OCI-LY3 (cell line): ENCODE results near the gene UIMC1.

ENCODE experiments used
- H2AFZ ChIP-seq: fragments of 200-600, 300-600 bp; shearing (Covaris generic); 2 replicates; pipeline ENCODE4 v1.6.0; 2014; ENCODE audit warnings: antibody characterized with exemption, low read depth, low read length
- H3K27ac ChIP-seq: fragments of 200-600, 300-600 bp; sonication (generic); 2 replicates; pipeline ENCODE4 v1.5.1; 2014; ENCODE audit warnings: mild to moderate bottlenecking, low read length, moderate library complexity, mixed read lengths
- H3K27me3 ChIP-seq: fragments of 200-600, 300-600 bp; sonication (generic); 2 replicates; pipeline ENCODE4 v1.6.1; 2014; ENCODE audit warnings: low read depth, low read length, mixed read lengths
- H3K36me3 ChIP-seq: fragments of 200-600, 300-600 bp; sonication (generic); replicated peaks from 2 replicates; pipeline ENCODE3; 2014; ENCODE audit warnings: low read depth, low read length, mixed read lengths
- H3K4me1 ChIP-seq: fragments of 300-600, 200-600 bp; sonication (generic); 2 replicates; pipeline ENCODE4 v1.6.1; 2014; ENCODE audit warnings: low read length, mixed read lengths
- H3K4me2 ChIP-seq: fragments of 200-600, 300-600 bp; sonication (generic); 2 replicates; pipeline ENCODE4 v1.6.1; 2014; ENCODE audit warnings: low read length, mixed read lengths
- H3K4me3 ChIP-seq: fragments of 300-600, 200-600 bp; sonication (generic); 2 replicates; pipeline ENCODE4 v1.5.1; 2014; ENCODE audit warnings: antibody characterized with exemption, mild to moderate bottlenecking, low read length, moderate library complexity
- H3K79me2 ChIP-seq: fragments of 300-600, 200-600 bp; shearing (Covaris generic); 2 replicates; pipeline ENCODE4 v1.6.1; 2014; ENCODE audit warnings: mild to moderate bottlenecking, low read length, mixed read lengths
- H3K9ac ChIP-seq: fragments of 300-600, 200-600 bp; shearing (Covaris generic); 2 replicates; pipeline ENCODE4 v1.6.0; 2014; ENCODE audit warnings: mild to moderate bottlenecking, low read length, moderate library complexity
- H3K9me3 ChIP-seq: fragments of 200-600, 300-600 bp; shearing (Covaris generic); 2 replicates; pipeline ENCODE4 v1.6.1; 2014; ENCODE audit warnings: low read length, mixed read lengths; ENCODE audit not compliant: insufficient read depth
- H4K20me1 ChIP-seq: fragments of 200-600, 300-600 bp; sonication (generic); 2 replicates; pipeline ENCODE4 v1.6.1; 2016; ENCODE audit warnings: low read length, mixed read lengths; ENCODE audit not compliant: insufficient read depth
- CTCF ChIP-seq: fragments of 200-600, 300-600 bp; sonication (generic); IDR thresholded peaks from 2 replicates; pipeline ENCODE4 v1.5.1; 2014; ENCODE audit warnings: antibody characterized with exemption, low read length, low read depth
- EZH2phosphoT487 ChIP-seq: fragments of 200-600 bp; shearing (Covaris generic); IDR thresholded peaks from 2 replicates; pipeline ENCODE4 v1.6.1; 2018; ENCODE audit warnings: antibody characterized with exemption, mixed run types, low read depth

Gene UIMC1

GRCh38 chr5:176929654-176930053 is 76.9 kb downstream of the UIMC1 start:
- TF ChIP-seq EZH2phosphoT487 (no peak), CTCF (no peak)
- H4K20me1 ChIP-seq = 0 out of 2 replicates have a peak, but pooled peaks cover 5% of the 10 kb centered on the region

GRCh38 chr5:176927562-176927961 is 79.0 kb downstream of the UIMC1 start:
- H3K27ac ChIP-seq = no peak overlapping the region
- no peaks in the 10 kb centered on the region for H3K9me3 ChIP-seq
- no peaks in the 10 kb centered on the region for H3K27me3 ChIP-seq
- no peak overlapping the region for H3K9ac ChIP-seq
- TF ChIP-seq CTCF (no peak), EZH2phosphoT487 (no peak)
- no peak overlapping the region for H3K4me2 ChIP-seq
- H4K20me1 ChIP-seq = 0 out of 2 replicates have a peak, but pooled peaks cover 5% of the 10 kb centered on the region
- no peak overlapping the region for H2AFZ ChIP-seq
- no peak overlapping the region for H3K4me3 ChIP-seq
- H3K79me2 ChIP-seq = no peaks in the 10 kb centered on the region; the same call in 1 of the 2 replicates
- no peaks in the 10 kb centered on the region for H3K4me1 ChIP-seq
- peaks cover 24% of the 10 kb centered on the region for H3K36me3 ChIP-seq

More at GRCh38 chr5:176929654-176930053, 76.9 kb downstream of the UIMC1 start:
- H3K4me3 ChIP-seq = no peak overlapping the region
- no peak overlapping the region for H3K4me2 ChIP-seq
- H3K9me3 ChIP-seq = no peaks in the 10 kb centered on the region
- no peaks in the 10 kb centered on the region for H3K79me2 ChIP-seq
- no peak overlapping the region for H3K9ac ChIP-seq
- H3K27ac ChIP-seq = no peak overlapping the region
- H2AFZ ChIP-seq = no peak overlapping the region
- H3K4me1 ChIP-seq = no peaks in the 10 kb centered on the region
- peaks cover 28% of the 10 kb centered on the region for H3K36me3 ChIP-seq
- no peaks in the 10 kb centered on the region for H3K27me3 ChIP-seq

GRCh38 chr5:176922817-176923216 is 83.8 kb downstream of the UIMC1 start:
- Histone ChIP-seq H3K4me3 (no peak overlapping the region), H4K20me1 (0 out of 2 replicates have a peak, but pooled peaks cover 5% of the 10 kb centered on the region), H3K4me1 (no peaks in the 10 kb centered on the region), H3K9ac (no peak overlapping the region), H2AFZ (no peak overlapping the region), H3K27ac (no peak overlapping the region), H3K27me3 (no peaks in the 10 kb centered on the region), H3K9me3 (no peaks in the 10 kb centered on the region), H3K36me3 (peaks cover 3% of the 10 kb centered on the region), H3K4me2 (no peak overlapping the region), H3K79me2 (peaks cover 2% of the 10 kb centered on the region)
- TF ChIP-seq EZH2phosphoT487 (no peak), CTCF (no peak)

GRCh38 chr5:176921714-176922113 is 84.9 kb downstream of the UIMC1 start:
- Histone ChIP-seq H3K36me3 (peaks cover 3% of the 10 kb centered on the region), H3K9ac (no peak overlapping the region), H3K4me3 (no peak overlapping the region), H3K79me2 (peaks cover 2% of the 10 kb centered on the region), H2AFZ (no peak overlapping the region), H4K20me1 (0 out of 2 replicates have a peak, but pooled peaks cover 5% of the 10 kb centered on the region), H3K27ac (no peak overlapping the region), H3K27me3 (no peaks in the 10 kb centered on the region), H3K4me2 (no peak overlapping the region), H3K4me1 (no peaks in the 10 kb centered on the region), H3K9me3 (no peaks in the 10 kb centered on the region)
- TF ChIP-seq CTCF = no peak
- no peak for TF ChIP-seq EZH2phosphoT487
